Gastrocnemius medialis (tissue), 4 donors: ENCODE measurements around the gene SCARF2. TPM values are rescaled to one million over a fixed set of nuclear protein-coding genes. Genes with fewer than 3 reads are reported as not detected.
"Not testable (repeated sequence)": the region's sequence is repeated elsewhere in the genome, so short reads cannot be mapped to it uniquely, and the experiment has no call there.

Source experiments
- ATAC-seq, 2 donors: fragments of 150-250 bp; one replicate each; pipeline ENCODE4 v1.9.1; 2016
- DNase-seq, 2 donors: peaks; one replicate each; pipeline ENCODE4 v3.0.0-alpha.2; 2019
- H3K27ac ChIP-seq, 4 donors: fragments of 200-600 bp; sonication (generic); 1 replicate in 1 of 4; 2 replicates in 3 of 4; pipeline ENCODE4 v1.5.1; 2016 to 2018; ENCODE audit warnings: mild to moderate bottlenecking in 2 of 4, moderate library complexity in 1 of 4
- H3K27me3 ChIP-seq, 3 donors: fragments of 200-600 bp; sonication (generic) in 2 of 3; 1 replicate in 1 of 3; 2 replicates in 2 of 3; pipeline versions ENCODE4 v1.5.1 to v1.6.0; 2016 to 2019; ENCODE audit warnings: mild to moderate bottlenecking in 1 of 3, moderate library complexity in 1 of 3
- H3K36me3 ChIP-seq, 2 donors: fragments of 200-600 bp; sonication (generic) in 1 of 2; one replicate each; pipeline ENCODE4 v1.5.1; 2017 to 2018
- H3K4me1 ChIP-seq, 2 donors: fragments of 200-600 bp; sonication (generic) in 1 of 2; one replicate each; pipeline ENCODE4 v1.5.1; 2016 to 2017; ENCODE audit warnings: mild to moderate bottlenecking in 2 of 2
- H3K4me3 ChIP-seq, 4 donors: fragments of 200-600 bp; sonication (generic) in 3 of 4; 1 replicate in 1 of 4; 2 replicates in 3 of 4; pipeline ENCODE4 v1.5.1; 2016 to 2019; ENCODE audit warnings: mild to moderate bottlenecking in 2 of 4
- H3K9me3 ChIP-seq, 3 donors: fragments of 200-600 bp; sonication (generic) in 2 of 3; 1 replicate in 1 of 3; 2 replicates in 2 of 3; pipeline ENCODE4 v1.5.1; 2016 to 2019
- POLR2A ChIP-seq, 2 donors: fragments of 450-650 bp; IDR thresholded peaks; one replicate each; pipeline ENCODE4 v1.6.1; 2017; ENCODE audit warnings: antibody characterized with exemption in 2 of 2, mild to moderate bottlenecking in 2 of 2, moderate library complexity in 2 of 2
- in situ Hi-C, 4 donors: fragments of 200-750 bp; cut with MboI; loops; one replicate each; pipeline versions ENCODE4 v1.15.0 to v1.8.0; 2017; ENCODE audit warnings: low sequenced_read_pairs in 4 of 4
- intact Hi-C: fragments of 100-400 bp; cut with DNase I; formaldehyde crosslinking; loops from one replicate; pipeline ENCODE4 v1.15.1; 2023; ENCODE audit warnings: low total_unique reads
- total RNA-seq, 4 donors: library from RNA; depleted of rRNA; stranded (reverse); fragments of >200 nt; gene quantifications; one replicate each; pipeline versions ENCODE4 v1.1.0 to v1.2.3, GENCODE V29; 2016
- TF ChIP-seq, protein P1 (sequence below), 5 experiments: fragments of 450-650 bp in 3 of 5; fragments of 200-600 bp in 2 of 5; sonication (generic) in 2 of 5; IDR thresholded peaks in 4 of 5; conservative IDR thresholded peaks in 1 of 5; 1 replicate in 4 of 5; 2 replicates in 1 of 5; pipeline ENCODE4 v1.5.1; 2016 to 2019; ENCODE audit warnings: antibody characterized with exemption in 5 of 5, mild to moderate bottlenecking in 3 of 5, moderate library complexity in 3 of 5

The SCARF2 gene
- total RNA-seq, 4 donors from 2014 or later, result 1.8 to 4.0 (median 2.3) TPM

DNA sequence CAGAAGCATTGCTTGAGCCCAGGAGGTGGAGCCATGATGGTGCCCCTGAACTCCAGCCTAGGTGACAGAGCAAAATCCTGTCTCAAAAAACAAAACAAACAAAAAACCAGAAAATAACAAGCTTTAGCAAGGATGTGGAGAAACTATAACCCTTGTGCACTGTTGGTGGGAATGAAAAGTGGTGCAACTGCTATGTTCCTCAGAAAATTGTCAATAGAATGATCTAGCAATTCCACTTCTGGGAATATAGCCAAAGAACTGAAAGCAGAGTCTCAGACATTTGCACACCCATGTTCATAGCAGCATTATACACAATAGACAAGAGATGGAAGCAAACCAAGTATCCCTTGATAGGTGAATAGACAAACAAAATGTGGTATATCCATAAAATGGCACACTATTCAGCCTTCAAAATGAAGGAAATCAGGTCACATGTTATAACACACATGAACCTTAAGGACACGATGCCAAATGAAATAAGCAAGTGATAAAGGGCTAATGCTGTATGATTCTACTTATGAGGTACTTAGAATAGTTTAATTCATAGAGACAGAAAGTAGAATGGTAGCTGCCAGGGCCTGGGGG is 42.1 kb upstream of the SCARF2 start:
- Histone ChIP-seq H3K27me3 (no peaks in the 10 kb centered on the region), H3K36me3 (no peaks in the 10 kb centered on the region), H3K4me1 (no peaks in the 10 kb centered on the region), H3K27ac (no peak overlapping the region), H3K9me3 (no peaks in the 10 kb centered on the region), H3K4me3 (no peak overlapping the region)
- intact Hi-C loops (no loop called here), in situ Hi-C loops (no loop called here)
- DNase-seq, result no peak
- no peak for ATAC-seq
- TF ChIP-seq, protein P1, sequence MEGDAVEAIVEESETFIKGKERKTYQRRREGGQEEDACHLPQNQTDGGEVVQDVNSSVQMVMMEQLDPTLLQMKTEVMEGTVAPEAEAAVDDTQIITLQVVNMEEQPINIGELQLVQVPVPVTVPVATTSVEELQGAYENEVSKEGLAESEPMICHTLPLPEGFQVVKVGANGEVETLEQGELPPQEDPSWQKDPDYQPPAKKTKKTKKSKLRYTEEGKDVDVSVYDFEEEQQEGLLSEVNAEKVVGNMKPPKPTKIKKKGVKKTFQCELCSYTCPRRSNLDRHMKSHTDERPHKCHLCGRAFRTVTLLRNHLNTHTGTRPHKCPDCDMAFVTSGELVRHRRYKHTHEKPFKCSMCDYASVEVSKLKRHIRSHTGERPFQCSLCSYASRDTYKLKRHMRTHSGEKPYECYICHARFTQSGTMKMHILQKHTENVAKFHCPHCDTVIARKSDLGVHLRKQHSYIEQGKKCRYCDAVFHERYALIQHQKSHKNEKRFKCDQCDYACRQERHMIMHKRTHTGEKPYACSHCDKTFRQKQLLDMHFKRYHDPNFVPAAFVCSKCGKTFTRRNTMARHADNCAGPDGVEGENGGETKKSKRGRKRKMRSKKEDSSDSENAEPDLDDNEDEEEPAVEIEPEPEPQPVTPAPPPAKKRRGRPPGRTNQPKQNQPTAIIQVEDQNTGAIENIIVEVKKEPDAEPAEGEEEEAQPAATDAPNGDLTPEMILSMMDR (IDR thresholded peaks at IDR 0.05 in 4 of 5, conservative IDR thresholded peaks at IDR 0.05 in 1 of 5), result no peak
- TF ChIP-seq POLR2A (IDR thresholded peaks at IDR 0.05), result no peak

DNA sequence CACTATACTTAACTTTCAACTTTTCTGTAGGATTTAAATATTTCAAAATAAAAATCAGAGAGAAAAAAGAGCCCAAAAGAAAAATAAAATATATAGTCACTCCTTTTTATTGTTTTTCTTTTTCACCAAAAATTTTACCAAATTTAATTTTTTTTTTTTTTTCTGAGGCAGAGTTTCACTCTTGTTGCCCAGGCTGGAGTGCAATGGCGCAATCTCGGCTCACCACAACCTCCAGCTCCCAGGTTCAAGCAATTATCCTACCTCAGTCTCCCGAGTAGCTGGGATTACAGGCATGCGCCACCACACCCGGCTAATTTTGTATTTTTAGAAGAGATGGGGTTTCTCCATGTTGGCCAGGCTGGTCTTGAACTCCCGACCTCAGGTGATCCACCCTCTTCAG is 40.4 kb upstream of the SCARF2 start:
- H3K9me3 ChIP-seq, H3K36me3 ChIP-seq, intact Hi-C loops, H3K27ac ChIP-seq, H3K4me1 ChIP-seq, DNase-seq, H3K27me3 ChIP-seq, in situ Hi-C loops, H3K4me3 ChIP-seq, ATAC-seq: not testable (repeated sequence)

DNA sequence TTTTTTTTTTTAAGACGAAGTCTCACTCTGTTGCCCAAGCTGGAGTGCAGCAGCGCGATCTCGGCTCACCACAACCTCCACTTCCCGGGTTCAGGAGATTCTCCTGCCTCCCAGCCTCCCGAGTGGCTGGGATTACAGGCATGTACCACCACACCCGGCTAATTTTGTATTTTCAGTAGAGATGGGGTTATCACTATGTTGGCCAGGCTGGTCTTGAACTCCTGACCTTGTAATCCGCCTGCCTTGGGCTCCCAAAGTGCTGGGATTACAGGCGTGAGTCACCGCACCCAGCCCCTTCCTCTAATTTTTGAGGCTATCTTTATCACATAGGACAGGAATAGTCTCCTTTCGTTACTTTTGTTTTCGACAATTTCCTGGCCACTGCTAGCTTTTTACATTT is 37.9 kb upstream of the SCARF2 start:
- ATAC-seq, H3K27me3 ChIP-seq, H3K36me3 ChIP-seq, H3K4me1 ChIP-seq, H3K9me3 ChIP-seq, DNase-seq, H3K4me3 ChIP-seq, in situ Hi-C loops, H3K27ac ChIP-seq, intact Hi-C loops: not testable (repeated sequence)

DNA sequence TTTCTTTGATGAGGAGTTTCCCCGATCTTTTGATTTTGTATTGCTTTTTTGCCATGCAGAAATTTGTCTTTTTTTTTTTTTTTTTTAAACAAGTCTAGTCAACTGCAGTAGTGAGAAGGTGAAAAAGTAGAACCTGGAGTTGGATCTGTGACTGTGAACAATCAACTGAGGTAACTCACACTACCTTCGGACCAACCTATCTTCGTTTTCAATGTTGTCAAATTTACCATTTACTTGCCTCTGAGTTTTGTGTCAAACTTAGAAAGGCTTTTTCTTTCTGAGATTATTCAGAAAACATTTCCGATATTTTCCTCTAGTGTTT is 37.5 kb upstream of the SCARF2 start:
- no peaks in the 10 kb centered on the region for H3K27me3 ChIP-seq
- no peak overlapping the region for H3K27ac ChIP-seq
- DNase-seq (no peak), ATAC-seq (no peak)
- intact Hi-C loops (no loop called here), in situ Hi-C loops (no loop called here)
- TF ChIP-seq, protein P1 (IDR thresholded peaks at IDR 0.05 in 4 of 5, conservative IDR thresholded peaks at IDR 0.05 in 1 of 5), result no peak
- TF ChIP-seq POLR2A (IDR thresholded peaks at IDR 0.05), result no peak
- no peaks in the 10 kb centered on the region for H3K9me3 ChIP-seq
- H3K36me3 ChIP-seq, result no peaks in the 10 kb centered on the region
- H3K4me1 ChIP-seq, result no peaks in the 10 kb centered on the region
- H3K4me3 ChIP-seq, result no peak overlapping the region

DNA sequence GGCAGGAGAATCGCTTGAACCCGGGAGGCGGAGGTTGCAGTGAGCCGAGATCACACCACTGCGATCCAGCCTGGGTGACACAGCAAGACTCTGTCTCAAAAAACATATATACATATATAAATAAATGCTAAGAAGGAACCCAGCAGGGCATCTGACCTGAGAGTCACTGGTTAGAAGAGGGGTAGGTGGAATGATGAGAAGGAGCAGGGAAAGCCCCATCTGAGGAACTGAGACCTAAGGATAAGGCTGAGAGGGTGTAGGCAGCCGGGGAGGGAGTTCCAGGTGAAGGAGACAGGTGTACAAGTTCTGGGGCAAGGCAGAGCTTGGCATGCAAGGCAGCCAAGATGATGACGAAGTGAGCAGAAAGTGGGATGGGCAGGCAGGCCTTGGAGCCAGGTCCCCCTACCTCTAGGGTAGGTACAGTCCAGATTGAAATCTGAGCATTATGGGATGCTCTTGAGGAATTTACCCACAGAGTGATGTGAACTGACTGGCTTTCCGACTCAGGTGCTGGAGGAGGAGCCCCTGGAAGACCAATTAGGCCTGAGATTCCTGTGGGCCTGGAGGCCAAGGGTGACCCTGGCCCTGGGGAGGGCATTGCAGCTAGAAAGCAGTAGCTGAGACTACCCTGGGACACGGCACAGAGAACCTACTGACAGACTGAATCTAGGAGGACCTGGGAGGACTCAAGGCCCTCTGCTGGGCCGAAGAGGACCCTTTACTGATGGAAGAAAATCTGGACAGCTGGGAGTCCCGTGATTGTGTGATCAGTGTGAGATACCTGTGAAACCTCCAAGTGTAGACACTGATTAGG is 35.2 kb upstream of the SCARF2 start:
- ATAC-seq (no peak), DNase-seq (no peak)
- in situ Hi-C loops (loop anchor here in 1 of 4 donors (25.0 kb wide), 1 partner anchor 214 kb away; no protein-coding TSS in a partner anchor), intact Hi-C loops (no loop called here)
- H3K27ac ChIP-seq, result no peak overlapping the region
- no peaks in the 10 kb centered on the region for H3K9me3 ChIP-seq
- H3K4me3 ChIP-seq, result no peak overlapping the region
- no peak for TF ChIP-seq POLR2A (IDR thresholded peaks at IDR 0.05)
- TF ChIP-seq, protein P1 (IDR thresholded peaks at IDR 0.05 in 4 of 5, conservative IDR thresholded peaks at IDR 0.05 in 1 of 5), result no peak
- no peaks in the 10 kb centered on the region for H3K27me3 ChIP-seq
- peaks cover 0 to 4% of the 10 kb centered on the region in 2 donors for H3K36me3 ChIP-seq
- H3K4me1 ChIP-seq, result no peaks in the 10 kb centered on the region
